K562 (cell line): ENCODE data around the gene CNNM4.

Experiments used
- BRD9 ChIP-seq: fragments of 450-650 bp; IDR thresholded peaks from 2 replicates; pipeline ENCODE4 v1.6.1; 2018; ENCODE audit warnings: low read depth; ENCODE audit not compliant: partially characterized antibody
- CHCHD3 ChIP-seq: fragments of 250-450 bp; sonication (Bioruptor Pico); IDR thresholded peaks from 2 replicates; pipeline ENCODE4 v2.1.2; 2022; ENCODE audit warnings: mild to moderate bottlenecking
- CREM ChIP-seq: IDR thresholded peaks from 2 replicates; pipeline ENCODE4 v1.6.1; 2014; ENCODE audit warnings: antibody characterized with exemption, low read depth
- CTCF ChIP-seq, 3 experiments: IDR thresholded peaks in 2 of 3; conservative IDR thresholded peaks in 1 of 3; 2 replicates each; pipeline ENCODE4 v1.5.1; 2011 to 2012; ENCODE audit warnings: low read length in 3 of 3, mild to moderate bottlenecking in 3 of 3, control low read depth in 2 of 3, improper control_type of control experiment in 1 of 3, inconsistent platforms in 1 of 3, low read depth in 1 of 3, mixed read lengths in 1 of 3, moderate library complexity in 1 of 3; ENCODE audit not compliant: insufficient read depth in 2 of 3
- ETV5 ChIP-seq: sonication (generic); formaldehyde crosslinking; IDR thresholded peaks from 2 replicates; pipeline ENCODE4 v1.4.0; 2020; ENCODE audit warnings: low read depth, mild to moderate bottlenecking, missing genetic modification reagents
- EZH2 ChIP-seq: IDR thresholded peaks from 2 replicates; pipeline ENCODE4 v1.6.1; 2012; ENCODE audit warnings: low read depth, mild to moderate bottlenecking, inconsistent platforms, low read length, borderline replicate concordance
- GABPA ChIP-seq: fragments of 200-800 bp; sonication (Bioruptor generic); conservative IDR thresholded peaks from 2 replicates; pipeline ENCODE4 v1.6.1; 2016; ENCODE audit warnings: low read depth, missing genetic modification characterization, missing compliant biosample characterization
- KAT8 ChIP-seq: fragments of 450-650 bp; IDR thresholded peaks from 2 replicates; pipeline ENCODE4 v1.6.1; 2016; ENCODE audit warnings: low read depth, mild to moderate bottlenecking
- MEF2D ChIP-seq: conservative IDR thresholded peaks from 2 replicates; pipeline ENCODE4 v1.6.1; 2016; ENCODE audit warnings: low read depth, missing genetic modification characterization, missing compliant biosample characterization
- NR2C2 ChIP-seq, 2 experiments: fragments of 200-800 bp in 1 of 2; sonication (Bioruptor generic) in 1 of 2; sonication (generic) in 1 of 2; formaldehyde crosslinking in 1 of 2; IDR thresholded peaks; 2 replicates each; pipeline versions ENCODE4 v1.6.1 to v1.8.0; 2016 to 2022; ENCODE audit warnings: mild to moderate bottlenecking in 1 of 2, missing compliant biosample characterization in 1 of 2, missing genetic modification characterization in 1 of 2, missing genetic modification reagents in 1 of 2
- ZNF253 ChIP-seq: fragments of 250-450 bp; sonication (Bioruptor Pico); conservative IDR thresholded peaks from 2 replicates; pipeline ENCODE4 v1.6.1; 2021; ENCODE audit warnings: mild to moderate bottlenecking
- ZNF316 ChIP-seq: fragments of 450-650 bp; IDR thresholded peaks from 2 replicates; pipeline ENCODE4 v1.6.1; 2016

GRCh38 chr2:96787411-96787810 lies 26.7 kb downstream of the CNNM4 start:
- TF ChIP-seq CREM (no peak), CHCHD3 (CRISPR knock-in tag) (no peak), BRD9 (no peak), KAT8 (no peak), NR2C2 (CRISPR knock-in tag; IDR thresholded peaks at IDR 0.05) (no peak), NR2C2 (tag; IDR thresholded peaks at IDR 0.05) (no peak), EZH2 (no peak), MEF2D (tag) (no peak), ZNF316 (no peak), ZNF253 (CRISPR knock-in tag) (no peak), GABPA (no peak), ETV5 (no peak), CTCF (IDR thresholded peaks at IDR 0.05 in 2 of 3, conservative IDR thresholded peaks at IDR 0.05 in 1 of 3; ENCODE audit: insufficient read depth in 2 of 3, low read depth in 1 of 3, low read length in 3 of 3) (no peak)
